ENCODE results near the gene TMEM218.

TMEM218 gene

GRCh38 chr11:125088576-125089455 lies 22.6 kb downstream of the TMEM218 start:
- no peak for DNase-seq

GRCh38 chr11:125088123-125088522 lies 23.3 kb downstream of the TMEM218 start:
- no peak for DNase-seq

- DNase-seq: no peak
Observed at GRCh38 chr11:125086633-125087296, 24.7 kb downstream of the TMEM218 start.

- no peak for DNase-seq
Observed at GRCh38 chr11:125085301-125086081, 25.9 kb downstream of the TMEM218 start.

- DNase-seq: no peak
Observed at GRCh38 chr11:125084761-125085231, 26.6 kb downstream of the TMEM218 start.

- DNase-seq: no peak
Observed at GRCh38 chr11:125084057-125084416, 27.4 kb downstream of the TMEM218 start.

- DNase-seq: no peak
Observed at GRCh38 chr11:125083312-125084056, 27.9 kb downstream of the TMEM218 start.

- no peak for DNase-seq
Observed at GRCh38 chr11:125082611-125083311, 28.7 kb downstream of the TMEM218 start.

GRCh38 chr11:125082040-125082439 lies 29.4 kb downstream of the TMEM218 start:
- no peak for DNase-seq

GRCh38 chr11:125081098-125081798 lies 30.2 kb downstream of the TMEM218 start:
- DNase-seq: no peak

GRCh38 chr11:125080531-125080911 lies 30.9 kb downstream of the TMEM218 start:
- no peak for DNase-seq

- DNase-seq: no peak
Observed at GRCh38 chr11:125079878-125080530, 31.4 kb downstream of the TMEM218 start.

GRCh38 chr11:125079151-125079877 lies 32.1 kb downstream of the TMEM218 start:
- DNase-seq: no peak

- DNase-seq: no peak
Observed at GRCh38 chr11:125078516-125079140, 32.8 kb downstream of the TMEM218 start.

- no peak for DNase-seq
Observed at GRCh38 chr11:125078016-125078415, 33.4 kb downstream of the TMEM218 start.

- no peak for DNase-seq
Observed at GRCh38 chr11:125076378-125076945, 35.0 kb downstream of the TMEM218 start.

GRCh38 chr11:125075900-125076317 lies 35.5 kb downstream of the TMEM218 start:
- DNase-seq: no peak

GRCh38 chr11:125075242-125075625 lies 36.2 kb downstream of the TMEM218 start:
- DNase-seq: no peak

Measured in COR-L47 (cell line).